HL-60 (cell line): ENCODE data around the gene CIB4.

Experiments used
- DNase-seq, 2 experiments: peaks; one replicate each; pipeline ENCODE4 v3.0.0-alpha.2; 2010 to 2020; ENCODE audit warnings: low read depth in 1 of 2, low spot score in 1 of 2
- H3K27ac ChIP-seq: fragments of 250-450 bp; sonication (Bioruptor Pico); replicated peaks from 2 replicates; pipeline ENCODE4 v1.5.1; 2020; ENCODE audit warnings: mild to moderate bottlenecking, moderate library complexity
- H3K27me3 ChIP-seq: fragments of 250-450 bp; sonication (Bioruptor Pico); 2 replicates; pipeline ENCODE4 v1.5.1; 2021; ENCODE audit warnings: mild to moderate bottlenecking, moderate library complexity; ENCODE audit not compliant: insufficient read depth, poor library complexity, severe bottlenecking
- H3K4me3 ChIP-seq: replicated peaks from 2 replicates; pipeline ENCODE4 v1.5.1; 2011; ENCODE audit warnings: mild to moderate bottlenecking, control low read depth, low read length; ENCODE audit not compliant: insufficient read depth
- GABPA ChIP-seq: IDR thresholded peaks from 2 replicates; pipeline ENCODE4 v1.6.1; 2012; ENCODE audit warnings: low read depth
- POLR2AphosphoS5 ChIP-seq: IDR thresholded peaks from 2 replicates; pipeline ENCODE4 v1.6.1; 2012; ENCODE audit warnings: low read depth
- SPI1 ChIP-seq: IDR thresholded peaks from 2 replicates; pipeline ENCODE4 v1.6.1; 2012; ENCODE audit warnings: low read depth, mild to moderate bottlenecking, borderline replicate concordance
- TF ChIP-seq, protein P1 (sequence below): IDR thresholded peaks from one replicate; pipeline ENCODE4 v1.5.1; 2011; ENCODE audit warnings: low read length, control low read depth, inconsistent platforms; ENCODE audit not compliant: insufficient read depth
- TF ChIP-seq, protein P2 (sequence below): IDR thresholded peaks from 2 replicates; pipeline ENCODE4 v1.6.1; 2012; ENCODE audit warnings: low read depth; ENCODE audit not compliant: insufficient replicate concordance

Gene CIB4

GRCh38 chr2:26649322-26649721 is 8.2 kb upstream of the CIB4 start:
- Histone ChIP-seq H3K27ac (no peak overlapping the region), H3K27me3 (peaks cover 14% of the 10 kb centered on the region), H3K4me3 (no peak overlapping the region)
- no peak for DNase-seq
- TF ChIP-seq, protein P1, sequence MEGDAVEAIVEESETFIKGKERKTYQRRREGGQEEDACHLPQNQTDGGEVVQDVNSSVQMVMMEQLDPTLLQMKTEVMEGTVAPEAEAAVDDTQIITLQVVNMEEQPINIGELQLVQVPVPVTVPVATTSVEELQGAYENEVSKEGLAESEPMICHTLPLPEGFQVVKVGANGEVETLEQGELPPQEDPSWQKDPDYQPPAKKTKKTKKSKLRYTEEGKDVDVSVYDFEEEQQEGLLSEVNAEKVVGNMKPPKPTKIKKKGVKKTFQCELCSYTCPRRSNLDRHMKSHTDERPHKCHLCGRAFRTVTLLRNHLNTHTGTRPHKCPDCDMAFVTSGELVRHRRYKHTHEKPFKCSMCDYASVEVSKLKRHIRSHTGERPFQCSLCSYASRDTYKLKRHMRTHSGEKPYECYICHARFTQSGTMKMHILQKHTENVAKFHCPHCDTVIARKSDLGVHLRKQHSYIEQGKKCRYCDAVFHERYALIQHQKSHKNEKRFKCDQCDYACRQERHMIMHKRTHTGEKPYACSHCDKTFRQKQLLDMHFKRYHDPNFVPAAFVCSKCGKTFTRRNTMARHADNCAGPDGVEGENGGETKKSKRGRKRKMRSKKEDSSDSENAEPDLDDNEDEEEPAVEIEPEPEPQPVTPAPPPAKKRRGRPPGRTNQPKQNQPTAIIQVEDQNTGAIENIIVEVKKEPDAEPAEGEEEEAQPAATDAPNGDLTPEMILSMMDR = no peak

- Histone ChIP-seq H3K27me3 (peaks cover 14% of the 10 kb centered on the region), H3K4me3 (no peak overlapping the region), H3K27ac (no peak overlapping the region)
- DNase-seq = no peak
- TF ChIP-seq GABPA (no peak), SPI1 (no peak), POLR2AphosphoS5 (no peak)
- TF ChIP-seq, protein P1 = no peak
- TF ChIP-seq, protein P2, sequence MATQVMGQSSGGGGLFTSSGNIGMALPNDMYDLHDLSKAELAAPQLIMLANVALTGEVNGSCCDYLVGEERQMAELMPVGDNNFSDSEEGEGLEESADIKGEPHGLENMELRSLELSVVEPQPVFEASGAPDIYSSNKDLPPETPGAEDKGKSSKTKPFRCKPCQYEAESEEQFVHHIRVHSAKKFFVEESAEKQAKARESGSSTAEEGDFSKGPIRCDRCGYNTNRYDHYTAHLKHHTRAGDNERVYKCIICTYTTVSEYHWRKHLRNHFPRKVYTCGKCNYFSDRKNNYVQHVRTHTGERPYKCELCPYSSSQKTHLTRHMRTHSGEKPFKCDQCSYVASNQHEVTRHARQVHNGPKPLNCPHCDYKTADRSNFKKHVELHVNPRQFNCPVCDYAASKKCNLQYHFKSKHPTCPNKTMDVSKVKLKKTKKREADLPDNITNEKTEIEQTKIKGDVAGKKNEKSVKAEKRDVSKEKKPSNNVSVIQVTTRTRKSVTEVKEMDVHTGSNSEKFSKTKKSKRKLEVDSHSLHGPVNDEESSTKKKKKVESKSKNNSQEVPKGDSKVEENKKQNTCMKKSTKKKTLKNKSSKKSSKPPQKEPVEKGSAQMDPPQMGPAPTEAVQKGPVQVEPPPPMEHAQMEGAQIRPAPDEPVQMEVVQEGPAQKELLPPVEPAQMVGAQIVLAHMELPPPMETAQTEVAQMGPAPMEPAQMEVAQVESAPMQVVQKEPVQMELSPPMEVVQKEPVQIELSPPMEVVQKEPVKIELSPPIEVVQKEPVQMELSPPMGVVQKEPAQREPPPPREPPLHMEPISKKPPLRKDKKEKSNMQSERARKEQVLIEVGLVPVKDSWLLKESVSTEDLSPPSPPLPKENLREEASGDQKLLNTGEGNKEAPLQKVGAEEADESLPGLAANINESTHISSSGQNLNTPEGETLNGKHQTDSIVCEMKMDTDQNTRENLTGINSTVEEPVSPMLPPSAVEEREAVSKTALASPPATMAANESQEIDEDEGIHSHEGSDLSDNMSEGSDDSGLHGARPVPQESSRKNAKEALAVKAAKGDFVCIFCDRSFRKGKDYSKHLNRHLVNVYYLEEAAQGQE = no peak
These were observed 7.3 kb upstream of the CIB4 start for GRCh38 chr2:26648516-26648915.

- TF ChIP-seq POLR2AphosphoS5 (no peak), SPI1 (no peak), GABPA (no peak)
- TF ChIP-seq, protein P1 = no peak
- TF ChIP-seq, protein P2 = no peak
- H3K4me3 ChIP-seq = no peak overlapping the region
- no peak for DNase-seq
- H3K27ac ChIP-seq = no peak overlapping the region
- peaks cover 14% of the 10 kb centered on the region for H3K27me3 ChIP-seq
These were observed 6.8 kb upstream of the CIB4 start for GRCh38 chr2:26647981-26648380.

- no peak for DNase-seq
- Histone ChIP-seq H3K4me3 (no peak overlapping the region), H3K27ac (no peak overlapping the region), H3K27me3 (peaks cover 14% of the 10 kb centered on the region)
- TF ChIP-seq SPI1 (no peak), GABPA (no peak), POLR2AphosphoS5 (no peak)
- TF ChIP-seq, protein P2 = no peak
- TF ChIP-seq, protein P1 = no peak
These were observed 6.0 kb upstream of the CIB4 start for GRCh38 chr2:26646986-26647672.
